ENCODE data around the gene CCDC57.
"Not testable (repeated sequence)": the region's sequence is repeated elsewhere in the genome, so short reads cannot be mapped to it uniquely, and the experiment has no call there.

Gene CCDC57

GRCh38 chr17:82212331-82213250 is at the start of gene CCDC57:
CCDC57 (minus strand) TSS chr17:82212842; CDS start chr17:82201944, 10,898 bp downstream.
- Histone ChIP-seq H3K4me2 (ENCODE audit: insufficient read depth, low read length) (peak within 1 kb of the TSS; percentile 85), H3K9me3 (ENCODE audit: insufficient read depth, low read length, severe bottlenecking) (no peaks in the 10 kb centered on the region), H2AFZ (ENCODE audit: low read depth, low read length) (peak within 1 kb of the TSS; percentile 89), H3K36me3 (ENCODE audit: insufficient read depth, low read length) (peaks cover 2% of the 10 kb centered on the region), H3K79me2 (ENCODE audit: insufficient read depth, low read length) (peaks cover 14% of the 10 kb centered on the region), H3K4me1 (ENCODE audit: insufficient read depth, low read length) (peaks cover 20% of the 10 kb centered on the region), H3K27me3 (ENCODE audit: insufficient read depth, low read length, poor library complexity) (no peaks in the 10 kb centered on the region), H4K20me1 (ENCODE audit: insufficient read depth, low read length) (no peaks in the 10 kb centered on the region), H3K4me3 (ENCODE audit: low read depth in 1 of 2, low read length in 2 of 2) (peak within 1 kb of the TSS; percentile 83 to 94), H3K27ac (ENCODE audit: low read length) (peak within 1 kb of the TSS; percentile 67), H3K9ac (ENCODE audit: low read depth, low read length) (peak within 1 kb of the TSS; percentile 88)
- DNase-seq (peak; percentile 70), ATAC-seq (ENCODE audit: insufficient read depth, low read depth) (peak; percentile 88)
- TF ChIP-seq EZH2 (IDR thresholded peaks at IDR 0.05; ENCODE audit: borderline replicate concordance, low read depth, low read length, severe bottlenecking) (no peak), CTCF (IDR thresholded peaks at IDR 0.05; ENCODE audit: borderline replicate concordance, extremely low read depth, low read length, poor library complexity, severe bottlenecking) (no peak)

- TF ChIP-seq CTCF (IDR thresholded peaks at IDR 0.05; ENCODE audit: borderline replicate concordance, extremely low read depth, low read length, poor library complexity, severe bottlenecking): no peak
- no peak for TF ChIP-seq EZH2 (IDR thresholded peaks at IDR 0.05; ENCODE audit: borderline replicate concordance, low read depth, low read length, severe bottlenecking)
- ATAC-seq (ENCODE audit: insufficient read depth, low read depth) (no peak), DNase-seq (no peak)
- H3K9ac ChIP-seq (ENCODE audit: low read depth, low read length): no peak overlapping the region
- H4K20me1 ChIP-seq (ENCODE audit: insufficient read depth, low read length): peaks cover 86% of the 10 kb centered on the region
- no peak overlapping the region for H3K4me3 ChIP-seq (ENCODE audit: low read depth in 1 of 2, low read length in 2 of 2)
- no peaks in the 10 kb centered on the region for H3K27me3 ChIP-seq (ENCODE audit: insufficient read depth, low read length, poor library complexity)
- H3K36me3 ChIP-seq (ENCODE audit: insufficient read depth, low read length): peaks cover 98% of the 10 kb centered on the region
- 0 out of 2 replicates have a peak, but pooled peaks cover under 1% of the 10 kb centered on the region for H3K4me1 ChIP-seq (ENCODE audit: insufficient read depth, low read length)
- no peaks in the 10 kb centered on the region for H3K9me3 ChIP-seq (ENCODE audit: insufficient read depth, low read length, severe bottlenecking)
- H2AFZ ChIP-seq (ENCODE audit: low read depth, low read length): no peak overlapping the region
- H3K27ac ChIP-seq (ENCODE audit: low read length): no peak overlapping the region
- H3K79me2 ChIP-seq (ENCODE audit: insufficient read depth, low read length): peaks cover 98% of the 10 kb centered on the region
- H3K4me2 ChIP-seq (ENCODE audit: insufficient read depth, low read length): no peak overlapping the region
These were observed 49.7 kb upstream of the CCDC57 start for GRCh38 chr17:82262344-82262743.

- peaks cover 98% of the 10 kb centered on the region for H3K79me2 ChIP-seq (ENCODE audit: insufficient read depth, low read length)
- not testable (repeated sequence) for DNase-seq; H3K9ac ChIP-seq (ENCODE audit: low read depth, low read length)
These were observed 47.6 kb upstream of the CCDC57 start for GRCh38 chr17:82259972-82260961.

More at GRCh38 chr17:82259972-82260961, 47.6 kb upstream of the CCDC57 start:
- not testable (repeated sequence) for ATAC-seq (ENCODE audit: insufficient read depth, low read depth); H3K4me1 ChIP-seq (ENCODE audit: insufficient read depth, low read length); H3K9me3 ChIP-seq (ENCODE audit: insufficient read depth, low read length, severe bottlenecking); H3K27ac ChIP-seq (ENCODE audit: low read length); H3K27me3 ChIP-seq (ENCODE audit: insufficient read depth, low read length, poor library complexity); H2AFZ ChIP-seq (ENCODE audit: low read depth, low read length); H3K4me2 ChIP-seq (ENCODE audit: insufficient read depth, low read length); H3K4me3 ChIP-seq (ENCODE audit: low read depth in 1 of 2, low read length in 2 of 2)
- H4K20me1 ChIP-seq (ENCODE audit: insufficient read depth, low read length): peaks cover 77% of the 10 kb centered on the region
- H3K36me3 ChIP-seq (ENCODE audit: insufficient read depth, low read length): peaks cover 98% of the 10 kb centered on the region
